ENCODE results near the gene DCC.

The DCC gene

DNA sequence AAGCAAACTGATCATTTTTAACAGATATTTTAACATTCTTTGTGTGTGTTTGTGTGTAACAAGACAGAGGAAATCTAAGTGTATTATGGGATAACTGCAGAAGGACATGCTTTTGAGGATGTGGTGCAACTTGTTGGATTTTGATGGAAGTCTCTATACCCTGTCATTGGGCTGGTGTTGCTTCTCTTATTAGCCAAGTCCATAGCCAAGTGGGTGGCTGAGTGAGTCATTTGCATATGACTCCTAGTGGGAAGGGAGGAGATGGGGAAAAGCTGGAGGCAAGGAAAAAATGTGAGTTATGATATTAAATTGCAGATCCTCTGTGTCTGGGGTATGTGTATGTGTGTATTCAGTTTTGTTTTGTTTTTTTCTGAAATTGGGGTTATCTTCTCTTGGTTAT, 879.9 kb downstream of the DCC start:
- no peak overlapping the region for H3K4me3 ChIP-seq (replicated peaks; ENCODE audit: low read depth, low read length)
- TF ChIP-seq, protein P1, sequence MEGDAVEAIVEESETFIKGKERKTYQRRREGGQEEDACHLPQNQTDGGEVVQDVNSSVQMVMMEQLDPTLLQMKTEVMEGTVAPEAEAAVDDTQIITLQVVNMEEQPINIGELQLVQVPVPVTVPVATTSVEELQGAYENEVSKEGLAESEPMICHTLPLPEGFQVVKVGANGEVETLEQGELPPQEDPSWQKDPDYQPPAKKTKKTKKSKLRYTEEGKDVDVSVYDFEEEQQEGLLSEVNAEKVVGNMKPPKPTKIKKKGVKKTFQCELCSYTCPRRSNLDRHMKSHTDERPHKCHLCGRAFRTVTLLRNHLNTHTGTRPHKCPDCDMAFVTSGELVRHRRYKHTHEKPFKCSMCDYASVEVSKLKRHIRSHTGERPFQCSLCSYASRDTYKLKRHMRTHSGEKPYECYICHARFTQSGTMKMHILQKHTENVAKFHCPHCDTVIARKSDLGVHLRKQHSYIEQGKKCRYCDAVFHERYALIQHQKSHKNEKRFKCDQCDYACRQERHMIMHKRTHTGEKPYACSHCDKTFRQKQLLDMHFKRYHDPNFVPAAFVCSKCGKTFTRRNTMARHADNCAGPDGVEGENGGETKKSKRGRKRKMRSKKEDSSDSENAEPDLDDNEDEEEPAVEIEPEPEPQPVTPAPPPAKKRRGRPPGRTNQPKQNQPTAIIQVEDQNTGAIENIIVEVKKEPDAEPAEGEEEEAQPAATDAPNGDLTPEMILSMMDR (IDR thresholded peaks at IDR 0.05; ENCODE audit: low read length, missing control alignments): no peak
- DNase-seq (ENCODE audit: low read depth): no peak

DNA sequence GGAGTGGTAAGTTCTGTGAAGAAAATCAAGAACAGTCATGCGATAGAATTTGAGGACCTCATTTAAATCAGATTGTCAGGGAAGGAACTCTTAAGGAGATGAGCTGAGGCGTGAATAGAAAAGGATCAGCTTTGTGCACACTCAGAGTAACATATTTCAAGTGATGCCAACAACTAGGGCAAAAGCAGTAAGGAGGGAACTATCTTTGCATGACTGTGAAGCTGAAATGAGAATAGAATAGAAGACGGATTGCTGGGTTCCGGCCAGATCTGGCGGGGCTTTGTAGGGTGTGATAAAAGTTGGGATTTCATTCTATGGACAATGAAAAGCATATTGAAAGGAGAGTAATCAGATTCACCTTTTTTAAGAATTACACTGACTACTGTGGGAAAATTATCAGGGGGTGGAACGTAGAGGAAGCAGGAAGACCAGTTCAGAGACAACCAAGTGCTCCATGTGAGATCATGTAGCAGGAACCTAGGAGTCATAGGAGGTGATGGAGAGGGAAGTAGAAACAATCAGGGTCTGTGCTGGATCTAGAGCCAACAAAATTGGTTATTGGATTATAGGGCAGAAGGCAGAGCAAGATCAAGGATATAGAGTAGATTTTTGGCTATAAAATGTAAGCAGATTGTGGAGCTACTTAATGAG, 884.3 kb downstream of the DCC start:
- TF ChIP-seq, protein P1 (IDR thresholded peaks at IDR 0.05; ENCODE audit: low read length, missing control alignments): no peak
- H3K4me3 ChIP-seq (replicated peaks; ENCODE audit: low read depth, low read length): no peak overlapping the region
- DNase-seq (ENCODE audit: low read depth): no peak

DNA sequence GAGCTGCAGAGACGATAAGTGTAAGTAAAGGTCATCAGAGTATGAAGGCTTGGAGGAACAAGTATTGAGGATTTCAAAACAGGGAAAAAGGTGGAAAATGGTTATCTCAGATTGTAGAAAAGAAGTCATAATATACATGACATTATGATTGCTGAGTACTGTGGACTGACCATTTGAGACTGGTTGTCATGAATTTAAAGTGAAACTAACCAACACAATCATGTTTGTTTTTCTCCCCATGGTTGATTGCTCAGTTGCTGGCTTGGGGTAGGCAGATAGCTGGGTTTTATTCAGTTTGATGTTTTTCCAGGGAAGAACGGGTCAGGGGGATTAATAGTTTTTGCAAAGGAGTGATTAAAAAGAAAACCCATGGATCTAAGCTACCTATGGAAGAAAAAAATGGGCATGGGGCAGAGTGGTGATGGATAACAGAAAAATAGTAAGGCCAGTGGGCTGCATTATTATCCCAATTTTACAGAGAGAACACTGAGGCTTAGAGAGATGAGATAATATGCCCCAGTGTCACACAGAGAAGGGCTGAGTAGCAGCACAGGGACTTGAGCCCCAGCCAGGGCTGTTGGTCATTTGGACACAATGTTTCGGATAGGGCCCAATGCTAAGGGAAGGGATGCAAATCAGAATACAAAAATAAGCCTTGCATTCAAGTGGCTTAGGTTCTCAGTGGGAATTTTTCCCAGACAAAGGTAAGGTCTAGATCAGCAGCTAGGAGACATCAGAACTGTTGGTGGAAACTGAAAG, 885.7 kb downstream of the DCC start:
- no peak for DNase-seq (ENCODE audit: low read depth)
- no peak overlapping the region for H3K4me3 ChIP-seq (replicated peaks; ENCODE audit: low read depth, low read length)
- TF ChIP-seq, protein P1 (IDR thresholded peaks at IDR 0.05; ENCODE audit: low read length, missing control alignments): no peak

DNA sequence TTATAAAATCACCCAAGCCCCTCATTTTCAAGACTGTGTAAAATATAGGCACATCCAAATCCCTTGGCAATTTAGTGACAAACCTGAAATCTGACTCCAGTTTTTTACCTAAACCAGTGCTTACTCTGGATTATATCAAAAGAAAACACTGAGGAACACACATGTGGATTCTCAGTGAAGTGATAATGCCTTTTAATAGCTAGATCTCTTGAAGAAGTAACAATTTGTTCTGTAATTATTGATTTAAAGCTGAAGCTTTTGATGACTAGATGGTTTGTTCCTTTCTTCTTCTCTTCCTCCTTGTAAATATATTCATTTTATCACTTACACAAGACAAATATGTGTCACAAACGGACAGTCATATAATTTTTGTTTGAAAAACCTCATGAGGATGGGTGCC, 894.6 kb downstream of the DCC start:
- DNase-seq (ENCODE audit: low read depth): no peak
- no peak overlapping the region for H3K4me3 ChIP-seq (replicated peaks; ENCODE audit: low read depth, low read length)
- TF ChIP-seq, protein P1 (IDR thresholded peaks at IDR 0.05; ENCODE audit: low read length, missing control alignments): no peak

DNA sequence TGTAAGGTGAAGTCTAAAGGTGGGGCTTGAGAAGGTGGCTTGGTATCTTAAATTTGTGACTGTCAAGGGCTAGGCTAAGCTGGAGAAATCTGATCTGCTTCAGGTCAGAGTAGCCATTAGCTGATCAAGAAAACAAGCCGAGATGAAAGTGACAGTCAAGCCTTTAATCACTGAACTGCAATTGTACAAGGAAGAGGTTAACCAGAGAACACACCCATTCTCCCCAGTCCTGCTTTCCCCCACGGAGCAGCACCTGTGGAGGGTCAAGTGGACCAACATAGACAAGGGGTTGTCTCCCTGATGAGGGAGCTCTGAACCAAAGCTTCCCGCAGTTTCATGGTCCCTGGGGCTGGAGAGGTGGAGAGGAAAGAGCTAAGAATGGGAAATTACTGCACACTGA, 901.2 kb downstream of the DCC start:
- no peak for DNase-seq (ENCODE audit: low read depth)
- no peak overlapping the region for H3K4me3 ChIP-seq (replicated peaks; ENCODE audit: low read depth, low read length)
- TF ChIP-seq, protein P1 (IDR thresholded peaks at IDR 0.05; ENCODE audit: low read length, missing control alignments): no peak

DNA sequence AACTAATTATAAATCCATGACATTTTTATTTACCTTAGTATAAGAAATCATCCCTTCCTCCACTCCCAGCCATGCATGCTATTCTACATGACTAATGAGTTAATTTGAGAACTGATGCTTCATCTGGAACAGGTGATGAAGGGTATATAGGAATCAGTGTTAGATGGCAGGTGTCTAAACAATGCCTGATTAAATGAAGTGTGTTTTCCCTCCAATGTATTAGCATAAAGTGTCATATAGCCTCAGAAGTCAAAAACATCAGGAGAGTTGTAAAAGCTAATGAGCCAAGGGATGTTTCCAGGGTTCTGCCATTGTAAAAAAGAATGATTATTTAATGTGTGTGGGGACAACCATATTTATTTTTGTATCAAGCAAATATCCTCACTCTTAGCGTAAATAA, 913.8 kb downstream of the DCC start:
- no peak overlapping the region for H3K4me3 ChIP-seq (replicated peaks; ENCODE audit: low read depth, low read length)
- DNase-seq (ENCODE audit: low read depth): no peak
- TF ChIP-seq, protein P1 (IDR thresholded peaks at IDR 0.05; ENCODE audit: low read length, missing control alignments): no peak
